GM19099 (cell line): Measurements from ENCODE around the gene ATP2C2.

Experiments
- POLR2A ChIP-seq: IDR thresholded peaks from 3 replicates; pipeline ENCODE4 v1.6.1; 2011; ENCODE audit warnings: low read depth; ENCODE audit not compliant: insufficient read length; ENCODE audit errors: extremely low read depth

ATP2C2 gene

DNA sequence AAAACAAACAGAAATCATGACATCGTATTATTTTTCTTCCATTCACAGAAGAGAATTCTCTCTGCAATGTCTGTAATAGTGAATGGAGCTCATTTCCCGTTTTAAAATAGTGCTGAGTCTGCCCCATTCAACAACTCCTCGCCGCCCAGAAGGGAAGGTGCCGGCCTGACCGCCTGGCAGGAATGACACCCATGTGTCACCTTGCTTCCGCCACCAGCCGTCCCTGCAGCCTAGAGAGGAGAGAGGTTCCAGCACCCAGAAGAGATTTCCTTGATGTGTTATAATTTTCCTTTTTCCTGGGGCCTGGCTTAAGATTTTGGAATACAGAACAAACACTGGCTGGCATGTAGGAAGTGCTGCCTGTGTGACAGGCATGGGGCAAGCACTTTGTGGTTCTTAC lies 76.1 kb downstream of the ATP2C2 start:
- TF ChIP-seq POLR2A, result no peak

- no peak for TF ChIP-seq POLR2A
These were observed 77.7 kb downstream of the ATP2C2 start for GRCh38 chr16:84446084-84446483.

DNA sequence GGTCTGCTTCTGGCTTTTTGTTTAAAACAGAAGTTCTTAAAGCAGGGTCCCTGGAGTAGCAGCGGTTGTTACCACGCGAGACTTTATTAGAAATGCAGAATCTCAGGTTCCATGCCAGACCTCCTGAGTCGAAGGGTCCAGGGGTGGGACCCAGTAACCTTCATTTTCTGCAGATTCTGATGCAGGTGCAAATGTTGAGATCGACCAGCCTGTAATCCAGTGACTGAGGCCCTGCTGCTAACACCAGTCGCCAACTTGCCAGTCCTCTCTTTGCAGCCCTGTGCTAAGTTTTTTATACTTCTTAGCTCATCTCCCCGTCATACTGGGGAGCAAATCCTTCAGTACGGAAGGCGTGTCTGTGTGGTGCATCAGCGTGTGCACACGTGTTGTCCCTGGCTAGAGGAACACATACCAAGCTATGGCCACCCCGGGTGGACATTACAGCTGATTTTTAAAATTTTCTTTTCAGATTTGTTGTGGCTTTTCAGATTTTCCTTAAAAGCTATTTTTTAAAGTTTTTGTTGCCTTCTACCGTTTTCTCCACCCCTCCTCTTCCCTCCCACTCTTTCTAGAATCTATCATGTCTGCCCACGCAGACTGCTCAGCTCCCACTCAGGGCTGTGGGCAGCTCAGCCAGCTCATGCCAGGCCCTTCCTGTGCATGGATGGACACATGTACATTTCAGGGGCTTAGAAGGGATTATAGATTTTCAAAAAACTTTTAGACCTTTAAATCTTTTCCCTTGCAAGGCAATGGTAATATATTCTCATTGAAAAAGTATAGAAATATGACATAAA lies 78.5 kb downstream of the ATP2C2 start:
- TF ChIP-seq POLR2A, result no peak

DNA sequence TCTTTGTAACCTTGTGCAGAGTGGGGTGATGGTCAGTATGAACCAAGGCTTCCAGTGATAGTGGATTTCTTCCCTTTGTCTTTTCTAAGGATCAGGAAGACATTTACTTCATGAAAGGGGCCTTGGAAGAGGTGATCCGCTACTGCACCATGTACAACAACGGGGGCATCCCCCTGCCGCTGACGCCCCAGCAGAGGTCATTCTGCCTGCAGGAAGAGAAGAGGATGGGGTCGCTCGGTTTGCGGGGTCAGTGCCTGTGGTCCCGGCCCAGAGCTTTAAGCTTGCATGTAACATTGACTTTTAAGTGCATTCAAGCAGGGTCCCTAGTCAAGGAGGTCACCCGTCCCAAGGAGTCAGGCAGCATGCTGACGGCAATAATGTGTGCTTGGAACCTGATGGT lies 80.1 kb downstream of the ATP2C2 start:
- TF ChIP-seq POLR2A, result no peak

- TF ChIP-seq POLR2A, result no peak
These were observed 81.1 kb downstream of the ATP2C2 start for GRCh38 chr16:84449156-84450140.

GRCh38 chr16:84450176-84450865 lies 82.0 kb downstream of the ATP2C2 start:
- TF ChIP-seq POLR2A, result no peak

DNA sequence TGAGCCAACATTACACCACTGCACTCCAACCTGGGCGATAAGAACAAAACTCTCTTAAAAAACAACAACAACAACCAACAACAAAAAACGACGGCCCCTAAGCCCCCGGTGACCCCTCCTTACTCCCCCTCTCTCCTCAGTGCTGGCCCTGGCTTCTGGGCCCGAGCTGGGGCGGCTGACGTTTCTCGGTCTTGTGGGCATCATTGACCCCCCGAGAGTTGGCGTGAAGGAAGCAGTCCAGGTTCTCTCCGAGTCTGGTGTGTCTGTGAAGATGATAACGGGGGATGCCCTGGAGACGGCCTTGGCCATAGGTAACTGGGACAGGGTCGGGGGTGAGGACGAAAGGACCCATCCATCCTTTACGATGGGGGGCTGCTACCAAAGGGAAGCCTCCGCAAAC lies 83.4 kb downstream of the ATP2C2 start:
- TF ChIP-seq POLR2A, result no peak

- no peak for TF ChIP-seq POLR2A
These were observed 84.9 kb downstream of the ATP2C2 start for GRCh38 chr16:84453061-84453752.

GRCh38 chr16:84454611-84455010 lies 86.3 kb downstream of the ATP2C2 start:
- TF ChIP-seq POLR2A, result no peak

GRCh38 chr16:84455031-84455430 lies 86.7 kb downstream of the ATP2C2 start:
- no peak for TF ChIP-seq POLR2A

GRCh38 chr16:84458606-84459532 lies 90.5 kb downstream of the ATP2C2 start:
- no peak for TF ChIP-seq POLR2A

DNA sequence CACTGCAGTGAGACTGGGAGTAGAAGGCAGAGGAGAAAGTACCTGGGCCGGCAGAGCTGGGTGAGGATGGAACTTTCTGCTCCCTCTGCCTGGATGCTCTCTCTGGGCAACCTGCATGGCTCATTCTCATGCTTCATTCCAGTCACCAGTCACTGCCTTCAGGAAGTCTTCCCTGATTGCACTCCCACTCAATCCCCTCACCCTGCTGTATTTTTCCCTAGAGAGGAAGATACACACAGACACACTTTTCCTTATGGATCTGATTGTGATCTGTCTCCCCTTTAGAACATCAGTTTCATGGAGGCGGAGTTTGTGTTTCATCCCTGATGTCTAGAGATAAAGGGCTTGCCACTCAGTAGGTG lies 91.2 kb downstream of the ATP2C2 start:
- no peak for TF ChIP-seq POLR2A

DNA sequence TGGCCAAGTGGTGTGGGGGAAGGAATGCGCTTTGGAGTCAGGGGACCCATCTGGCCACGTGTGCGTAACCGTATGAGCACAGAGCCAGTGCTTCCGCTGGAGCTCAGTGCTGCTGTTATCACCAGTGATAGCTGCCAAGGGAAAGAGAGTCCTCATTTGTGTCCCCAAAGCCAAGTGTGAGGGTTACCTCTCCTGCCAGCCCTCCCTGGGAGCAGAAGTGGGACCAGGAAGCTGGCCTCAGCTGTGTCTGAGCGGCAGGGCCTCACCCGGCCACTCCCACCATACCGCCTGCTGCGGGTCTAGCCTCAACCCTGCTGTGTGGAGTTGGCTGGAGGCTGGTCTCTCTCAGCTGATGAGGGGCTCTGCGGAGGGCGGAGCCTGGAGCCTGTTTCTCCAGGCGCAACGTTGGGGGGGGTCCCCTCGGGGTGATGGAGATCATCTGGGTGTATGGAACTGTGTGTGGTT lies 91.6 kb downstream of the ATP2C2 start:
- TF ChIP-seq POLR2A, result no peak
